Stimulated activated CD4-positive, alpha-beta T cell treated with anti-CD3 and anti-CD28 coated beads, Interleukin-2, amount 100 ng/mL, for 24 hours (primary cell): Measurements from ENCODE around the gene NAPA.
A peak's percentile ranks its signal among the peaks of the same experiment; 100 is the strongest.

ENCODE experiments used
- DNase-seq, 2 donors: peaks; one replicate each; pipeline ENCODE4 v3.0.0-alpha.2; 2020

Gene NAPA

GRCh38 chr19:47514869-47515588 lies at the start of gene NAPA:
Gene NAPA (minus strand): TSS chr19:47515063. CDS start chr19:47514940, 123 bp downstream.
- DNase-seq = peak; percentile 100

GRCh38 chr19:47564081-47564480 lies 49.2 kb upstream of the NAPA start:
- DNase-seq = no peak

- DNase-seq = no peak
Measured at GRCh38 chr19:47561440-47562057, 46.7 kb upstream of the NAPA start.

GRCh38 chr19:47560999-47561398 lies 46.1 kb upstream of the NAPA start:
- no peak for DNase-seq

- DNase-seq = no peak
Measured at GRCh38 chr19:47550129-47550528, 35.3 kb upstream of the NAPA start.

GRCh38 chr19:47549261-47549862 lies 34.5 kb upstream of the NAPA start:
- no peak for DNase-seq

- no peak for DNase-seq
Measured at GRCh38 chr19:47547199-47547598, 32.3 kb upstream of the NAPA start.

GRCh38 chr19:47545061-47545948 lies 30.4 kb upstream of the NAPA start:
- no peak for DNase-seq

- no peak for DNase-seq
Measured at GRCh38 chr19:47544476-47544875, 29.6 kb upstream of the NAPA start.

- DNase-seq = no peak
Measured at GRCh38 chr19:47544075-47544474, 29.2 kb upstream of the NAPA start.

- DNase-seq = no peak
Measured at GRCh38 chr19:47542030-47542475, 27.2 kb upstream of the NAPA start.

- no peak for DNase-seq
Measured at GRCh38 chr19:47541518-47541917, 26.7 kb upstream of the NAPA start.

- no peak for DNase-seq
Measured at GRCh38 chr19:47540748-47541147, 25.9 kb upstream of the NAPA start.

- DNase-seq = no peak
Measured at GRCh38 chr19:47539747-47540311, 25.0 kb upstream of the NAPA start.

- no peak for DNase-seq
Measured at GRCh38 chr19:47538812-47539211, 23.9 kb upstream of the NAPA start.

GRCh38 chr19:47537493-47537892 lies 22.6 kb upstream of the NAPA start:
- DNase-seq = no peak

- DNase-seq = no peak
Measured at GRCh38 chr19:47534628-47535027, 19.8 kb upstream of the NAPA start.

GRCh38 chr19:47531640-47532387 lies 17.0 kb upstream of the NAPA start:
- no peak for DNase-seq

- no peak for DNase-seq
Measured at GRCh38 chr19:47529018-47529742, 14.3 kb upstream of the NAPA start.

GRCh38 chr19:47526798-47527197 lies 11.9 kb upstream of the NAPA start:
- DNase-seq = no peak

GRCh38 chr19:47523473-47523872 lies 8.6 kb upstream of the NAPA start:
- DNase-seq = no peak
